Spleen (tissue), 11 donors: ENCODE data around the gene WNT6. TPM values are rescaled to one million over a fixed set of nuclear protein-coding genes. Genes with fewer than 3 reads are reported as not detected.

ENCODE experiments used
- DNase-seq: peaks from one replicate; pipeline ENCODE4 v3.0.0-alpha.2; 2020
- H3K27ac ChIP-seq, 8 donors: fragments of 200-600 bp; sonication (generic) in 7 of 8; 1 replicate in 4 of 8; 2 replicates in 4 of 8; pipeline versions ENCODE4 v1.5.0 to v1.8.0; 2016 to 2021; ENCODE audit warnings: inconsistent platforms in 4 of 8, mild to moderate bottlenecking in 4 of 8, moderate library complexity in 1 of 8
- H3K27me3 ChIP-seq, 7 donors: fragments of 200-600 bp; sonication (generic) in 6 of 7; replicated peaks in 1 of 7; 1 replicate in 4 of 7; 2 replicates in 3 of 7; pipeline versions ENCODE4 v1.5.0 to v1.8.0; 2016 to 2021; ENCODE audit warnings: inconsistent platforms in 3 of 7, mild to moderate bottlenecking in 1 of 7
- H3K36me3 ChIP-seq, 6 donors: fragments of 200-600 bp; sonication (generic) in 5 of 6; 1 replicate in 4 of 6; 2 replicates in 2 of 6; pipeline versions ENCODE4 v1.5.0 to v1.8.0; 2016 to 2021; ENCODE audit warnings: inconsistent platforms in 2 of 6
- H3K4me1 ChIP-seq, 6 donors: fragments of 200-600 bp; sonication (generic) in 5 of 6; 1 replicate in 3 of 6; 2 replicates in 3 of 6; pipeline versions ENCODE4 v1.5.0 to v1.8.0; 2016 to 2021; ENCODE audit warnings: inconsistent platforms in 3 of 6
- H3K4me3 ChIP-seq, 8 donors: fragments of 200-600 bp; sonication (generic) in 7 of 8; 1 replicate in 4 of 8; 2 replicates in 4 of 8; pipeline versions ENCODE4 v1.5.0 to v1.8.0; 2016 to 2021; ENCODE audit warnings: inconsistent platforms in 4 of 8, mild to moderate bottlenecking in 4 of 8, moderate library complexity in 2 of 8
- H3K9me3 ChIP-seq, 8 donors: fragments of 200-600 bp; sonication (generic) in 7 of 8; 1 replicate in 4 of 8; 2 replicates in 4 of 8; pipeline versions ENCODE4 v1.5.0 to v1.8.0; 2016 to 2021; ENCODE audit warnings: inconsistent platforms in 4 of 8
- CTCF ChIP-seq, 11 experiments: fragments of 200-600 bp in 7 of 11; fragments of 450-650 bp in 4 of 11; sonication (generic) in 4 of 11; IDR thresholded peaks in 8 of 11; conservative IDR thresholded peaks in 3 of 11; 1 replicate in 7 of 11; 2 replicates in 4 of 11; pipeline versions ENCODE4 v1.4.0 to v1.8.0; 2016 to 2021; ENCODE audit warnings: antibody characterized with exemption in 11 of 11, inconsistent platforms in 4 of 11, mild to moderate bottlenecking in 1 of 11
- POLR2A ChIP-seq, 3 donors: fragments of 450-650 bp; IDR thresholded peaks; one replicate each; pipeline ENCODE4 v1.5.1; 2017; ENCODE audit warnings: antibody characterized with exemption in 3 of 3, mild to moderate bottlenecking in 1 of 3
- POLR2AphosphoS5 ChIP-seq, 3 donors: sonication (generic); formaldehyde crosslinking; IDR thresholded peaks; one replicate each; pipeline ENCODE4 v1.5.1; 2017; ENCODE audit warnings: antibody characterized with exemption in 3 of 3
- WGBS, 5 donors: extraction: QIAGEN DNeasy Blood & Tissue Kit in 3 of 5; methylation state at CpG; one replicate each; pipeline versions ENCODE4 v1.1.5 to v1.1.7; 2013 to 2018; 5-methylcytosine and 5-hydroxymethylcytosine counted together
- intact Hi-C: fragments of 100-400 bp; cut with DNase I; formaldehyde crosslinking; loops from one replicate; pipeline ENCODE4 v1.15.0; 2023; ENCODE audit warnings: low total_unique reads
- polyA plus RNA-seq, 3 donors: library from polyadenylated mRNA; stranded (reverse); fragments of 200-250 nt; gene quantifications; one replicate each; pipeline ENCODE4 v1.2.1, GENCODE V29; 2013
- total RNA-seq, 7 donors: library from RNA; depleted of rRNA in 3 of 7; stranded (reverse); fragments of >200 nt in 3 of 7; fragmentation: NEBNext Ultra II Directional in 4 of 7; extraction: Animal tissue kit (Norgen Biotek cat#: 25700) in 4 of 7; gene quantifications; one replicate each; pipeline versions ENCODE4 v1.1.0 to v1.2.1, GENCODE V29; 2016 to 2021
- donor health status: healthy with polysubstance abuse.
- donor health status: DM: no; HTN: no; CAD: no; lungs with moderate emphysema.
- donor health status: DM: no; HTN: no; CAD: no.
- donor health status: Bipolar disorder and iron deficiency.
- donor health status: healthy.
- donor health status: DM: no; HTN: no; CAD: no.
- donor health status: DM: yes; HTN: yes; CAD: no.

The WNT6 gene
- total and polyA plus RNA-seq, 10 donors, result 1.1 to 10.9 (median 6.7) TPM

- intact Hi-C loops, result no loop called here
- H3K4me3 ChIP-seq, result peak overlapping the region in 3 of 8 donors; percentile 15 to 73 (median 16)
- no peaks in the 10 kb centered on the region for H3K9me3 ChIP-seq
- TF ChIP-seq POLR2A (IDR thresholded peaks at IDR 0.05), result no peak
- no peak for TF ChIP-seq POLR2AphosphoS5 (IDR thresholded peaks at IDR 0.05)
- TF ChIP-seq CTCF (IDR thresholded peaks at IDR 0.05 in 8 of 11, conservative IDR thresholded peaks at IDR 0.05 in 3 of 11), result no peak
- peaks cover 0 to 7% (median 0%) of the 10 kb centered on the region in 6 donors for H3K36me3 ChIP-seq
- H3K4me1 ChIP-seq, result peaks cover 13 to 67% (median 52%) of the 10 kb centered on the region in 6 donors
- H3K27ac ChIP-seq, result no peak overlapping the region
- peaks cover 0 to 87% (median 29%) of the 10 kb centered on the region in 7 donors for H3K27me3 ChIP-seq
- no peak for DNase-seq
- 21 to 31% (median 26%) methylated on average over 14 to 22 of the region's 22 CpGs for WGBS, 5 donors
Measured at GRCh38 chr2:218872645-218873358, 13.2 kb downstream of the WNT6 start.

GRCh38 chr2:218873359-218874194 is 14.0 kb downstream of the WNT6 start:
- DNase-seq, result peak; percentile 79
- peaks cover 0 to 88% (median 29%) of the 10 kb centered on the region in 7 donors for H3K27me3 ChIP-seq

GRCh38 chr2:218875692-218876246 is 16.2 kb downstream of the WNT6 start:
- TF ChIP-seq POLR2A (IDR thresholded peaks at IDR 0.05), result no peak
- no peak for TF ChIP-seq POLR2AphosphoS5 (IDR thresholded peaks at IDR 0.05)
- no peak for TF ChIP-seq CTCF (IDR thresholded peaks at IDR 0.05 in 8 of 11, conservative IDR thresholded peaks at IDR 0.05 in 3 of 11)
- no peak overlapping the region for H3K27ac ChIP-seq
- H3K4me3 ChIP-seq, result no peak overlapping the region
- H3K4me1 ChIP-seq, result peaks cover 21 to 79% (median 69%) of the 10 kb centered on the region in 6 donors
- H3K9me3 ChIP-seq, result no peaks in the 10 kb centered on the region
- 40 to 51% (median 47%) methylated on average over 2 of the region's 2 CpGs for WGBS, 5 donors
- no peak for DNase-seq
- intact Hi-C loops, result loop anchor here (1.0 kb wide), 1 partner anchor 23 kb away; no protein-coding TSS in a partner anchor
- H3K36me3 ChIP-seq, result peaks cover 0 to 7% (median 0%) of the 10 kb centered on the region in 6 donors
- H3K27me3 ChIP-seq, result peaks cover 0 to 99% (median 43%) of the 10 kb centered on the region in 7 donors

More at GRCh38 chr2:218873359-218874194, 14.0 kb downstream of the WNT6 start:
- WGBS, 5 donors, result 10 to 27% (median 22%) methylated on average over 20 to 86 of the region's 86 CpGs
- intact Hi-C loops, result no loop called here
- TF ChIP-seq POLR2AphosphoS5 (IDR thresholded peaks at IDR 0.05) (no peak), CTCF (IDR thresholded peaks at IDR 0.05 in 8 of 11, conservative IDR thresholded peaks at IDR 0.05 in 3 of 11) (peak in 1 of 11 experiments; percentile 6), POLR2A (IDR thresholded peaks at IDR 0.05) (no peak)
- Histone ChIP-seq H3K4me1 (peaks cover 12 to 67% (median 55%) of the 10 kb centered on the region in 6 donors), H3K9me3 (no peaks in the 10 kb centered on the region), H3K36me3 (peaks cover 0 to 7% (median 0%) of the 10 kb centered on the region in 6 donors), H3K4me3 (peak overlapping the region in 5 of 8 donors; percentile 11 to 73 (median 15)), H3K27ac (no peak overlapping the region)
